DMS153 treated with DMSO at 0.1 percent for 48 hours (cell line): ENCODE data around the gene MYO9B.
"Not testable (repeated sequence)": the region's sequence is repeated elsewhere in the genome, so short reads cannot be mapped to it uniquely, and the experiment has no call there.

Source experiments
- DNase-seq: peaks from one replicate; lab custom pipeline; 2025; ENCODE audit not compliant: unreplicated experiment; lab: John Stamatoyannopoulos, UW

MYO9B gene

GRCh38 chr19:17086834-17087233 is 11.3 kb downstream of the MYO9B start:
- no peak for DNase-seq

GRCh38 chr19:17088552-17088951 is 13.0 kb downstream of the MYO9B start:
- DNase-seq = no peak

GRCh38 chr19:17090583-17090982 is 15.0 kb downstream of the MYO9B start:
- no peak for DNase-seq

DNA sequence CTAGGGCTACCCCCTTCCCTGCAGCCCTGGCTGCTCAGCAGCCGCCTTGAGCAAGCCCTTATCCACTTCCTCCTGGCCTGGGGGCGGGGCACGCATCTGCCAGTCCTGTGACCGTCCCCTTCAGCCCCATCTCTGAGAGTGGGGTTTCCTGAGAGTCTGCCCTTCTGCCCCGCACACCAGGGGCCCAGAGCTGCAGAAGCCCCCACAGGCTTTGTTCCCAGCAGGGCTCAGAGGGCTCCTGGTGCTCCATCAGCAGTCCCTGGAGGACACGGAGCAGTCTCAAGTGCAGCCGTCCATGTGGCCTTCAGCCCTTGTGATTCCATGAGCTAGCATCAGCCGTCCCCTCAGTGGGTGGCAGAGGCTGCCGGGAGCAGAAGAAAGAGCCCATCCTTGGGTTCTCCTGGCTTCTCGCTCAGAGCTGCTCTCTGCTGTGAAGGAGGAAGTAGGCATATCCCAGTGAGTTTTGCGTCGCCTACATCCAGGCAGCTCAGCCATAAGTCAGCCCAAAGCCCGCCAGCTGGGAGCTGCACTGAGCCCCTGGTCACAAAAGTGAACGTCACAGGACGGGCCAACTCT is 16.3 kb downstream of the MYO9B start:
- DNase-seq = no peak

DNA sequence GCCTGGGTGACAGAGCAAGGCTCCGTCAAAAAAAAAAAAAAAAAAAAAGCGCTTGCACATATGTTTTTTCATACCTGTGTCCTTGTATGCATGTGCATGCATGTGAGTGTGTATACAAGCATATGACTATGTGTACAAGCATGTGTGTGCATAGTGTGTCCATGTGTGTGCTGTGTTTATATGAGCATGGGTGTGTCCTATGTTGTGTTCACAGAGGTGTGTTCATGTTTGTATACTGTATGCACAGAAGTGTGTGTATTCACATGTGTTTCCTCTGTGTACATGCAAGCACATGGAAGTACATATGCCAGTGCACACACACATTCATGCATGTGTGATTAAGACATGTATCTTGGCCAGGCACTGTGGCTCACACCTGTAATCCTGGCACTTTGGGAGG is 17.1 kb downstream of the MYO9B start:
- DNase-seq = no peak

- DNase-seq = not testable (repeated sequence)
Observed at GRCh38 chr19:17094694-17095093, 19.1 kb downstream of the MYO9B start.

DNA sequence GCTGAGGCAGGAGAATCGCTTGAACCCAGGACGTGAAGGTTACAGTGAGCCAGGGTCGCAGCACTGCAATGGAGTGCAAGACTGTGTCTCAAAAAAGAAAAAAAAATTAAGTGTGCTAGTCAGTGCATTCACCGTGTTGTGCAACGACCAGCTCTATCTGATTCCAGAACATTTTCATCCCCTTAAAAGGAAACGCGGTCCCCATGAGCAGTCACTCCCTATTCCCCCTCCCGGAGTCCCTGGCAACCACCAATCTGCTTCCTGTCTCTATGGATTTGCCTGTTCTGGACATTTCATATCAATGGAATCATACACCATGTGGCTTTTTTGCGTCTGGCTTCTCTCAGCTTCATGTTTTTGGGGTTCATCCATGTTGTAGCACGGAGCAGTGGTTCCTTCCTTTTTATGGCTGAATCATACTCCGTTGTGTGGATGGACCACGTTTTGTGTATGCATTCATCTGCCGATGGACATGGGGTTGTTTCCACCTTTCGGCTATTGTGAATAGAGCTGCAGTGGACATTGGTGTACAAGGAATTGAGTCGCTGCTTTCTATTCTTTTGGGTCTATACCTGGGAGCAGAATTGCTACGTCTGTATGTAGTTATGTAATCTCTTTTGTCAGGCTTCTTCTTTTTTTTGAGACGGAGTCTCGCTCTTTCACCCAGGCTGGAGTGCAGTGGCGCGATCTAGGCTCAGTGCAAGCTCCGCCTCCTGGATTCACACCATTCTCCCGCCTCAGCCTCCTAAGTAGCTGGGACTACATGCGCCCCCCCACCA is 19.8 kb downstream of the MYO9B start:
- DNase-seq = no peak

DNA sequence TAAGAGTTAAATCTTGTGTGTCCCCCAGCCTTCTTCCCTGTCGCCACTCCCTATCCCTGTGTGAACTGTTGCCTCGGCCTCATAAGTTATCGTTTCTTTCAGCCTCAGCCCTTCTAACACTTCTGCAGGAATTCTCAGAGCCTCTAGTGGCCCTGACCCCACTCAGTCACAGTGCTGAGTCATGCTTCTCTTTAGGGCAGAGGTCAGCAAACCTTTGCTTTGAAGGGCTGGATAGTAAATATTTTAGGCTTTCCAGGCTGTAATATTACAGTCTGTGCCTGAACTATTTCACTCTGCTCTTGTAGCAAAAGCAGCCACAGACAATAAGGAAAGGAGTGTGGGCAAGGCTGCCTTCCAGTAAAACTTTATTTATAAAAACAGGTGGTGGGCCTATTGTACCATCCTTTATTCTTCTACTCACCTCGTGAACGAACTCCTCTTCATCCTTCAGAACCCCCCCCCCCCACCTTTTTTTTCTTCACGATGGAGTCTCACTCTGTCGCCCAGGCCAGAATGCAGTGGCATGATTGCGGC is 22.1 kb downstream of the MYO9B start:
- DNase-seq = no peak

DNA sequence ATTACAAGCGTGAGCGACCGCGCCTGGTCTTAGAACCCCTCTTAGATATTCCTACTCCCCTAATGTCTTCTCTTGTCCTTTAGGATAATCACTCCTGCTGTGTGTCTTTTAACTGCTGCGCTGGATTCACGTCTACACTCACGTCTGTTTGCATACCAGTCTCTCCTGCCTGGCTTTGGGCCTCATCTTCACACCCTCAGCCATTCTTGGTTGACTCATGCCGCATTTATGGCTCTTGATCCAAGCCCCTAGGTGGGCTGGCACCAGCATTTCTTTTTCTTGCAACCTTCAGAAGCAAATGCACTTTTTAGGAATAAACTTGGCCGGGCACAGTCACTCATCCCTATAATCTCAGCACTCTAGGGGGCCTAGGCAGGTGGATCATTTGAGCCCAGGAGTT is 22.7 kb downstream of the MYO9B start:
- DNase-seq = no peak

- DNase-seq = no peak
Observed at GRCh38 chr19:17101686-17102628, 26.4 kb downstream of the MYO9B start.

GRCh38 chr19:17103177-17103576 is 27.6 kb downstream of the MYO9B start:
- no peak for DNase-seq

DNA sequence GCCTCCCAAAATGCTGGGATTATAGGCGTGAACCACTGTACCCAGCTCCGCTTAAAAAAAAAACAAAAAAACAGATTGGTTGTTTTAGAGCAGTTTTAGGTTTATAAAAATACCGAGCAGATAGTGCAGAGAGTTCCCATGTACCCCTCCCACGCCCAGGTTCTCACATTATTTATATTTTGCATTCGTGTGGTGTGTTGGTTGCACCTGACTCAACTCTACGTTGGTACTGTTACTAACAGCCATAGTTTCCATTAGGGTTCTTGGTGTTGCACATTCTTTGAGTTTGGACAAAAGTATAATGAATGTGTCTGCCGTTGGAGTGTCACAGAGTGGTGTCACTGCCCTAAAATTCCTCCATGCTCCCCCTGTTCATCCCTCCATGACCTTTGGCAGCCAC is 29.1 kb downstream of the MYO9B start:
- no peak for DNase-seq

DNA sequence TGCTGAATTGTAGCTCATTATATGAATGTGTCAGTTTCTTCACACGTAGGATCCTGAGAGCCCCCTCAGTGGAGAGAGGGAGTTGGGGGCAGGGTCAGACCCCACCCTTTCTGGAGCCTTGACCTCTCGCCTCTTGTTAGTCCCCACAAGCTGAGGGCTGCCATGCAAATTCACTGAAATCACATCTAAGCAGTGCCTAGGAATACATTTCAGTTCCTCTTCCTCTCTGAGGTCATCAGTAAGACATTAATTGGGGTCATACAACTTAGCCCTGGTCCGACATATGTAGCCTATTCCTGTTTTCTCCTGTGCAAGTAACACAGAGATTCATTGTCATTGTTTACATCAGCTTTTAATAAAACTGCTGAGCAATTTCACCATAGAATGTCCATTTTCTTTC is 30.0 kb downstream of the MYO9B start:
- no peak for DNase-seq

GRCh38 chr19:17106964-17107363 is 31.4 kb downstream of the MYO9B start:
- not testable (repeated sequence) for DNase-seq

DNA sequence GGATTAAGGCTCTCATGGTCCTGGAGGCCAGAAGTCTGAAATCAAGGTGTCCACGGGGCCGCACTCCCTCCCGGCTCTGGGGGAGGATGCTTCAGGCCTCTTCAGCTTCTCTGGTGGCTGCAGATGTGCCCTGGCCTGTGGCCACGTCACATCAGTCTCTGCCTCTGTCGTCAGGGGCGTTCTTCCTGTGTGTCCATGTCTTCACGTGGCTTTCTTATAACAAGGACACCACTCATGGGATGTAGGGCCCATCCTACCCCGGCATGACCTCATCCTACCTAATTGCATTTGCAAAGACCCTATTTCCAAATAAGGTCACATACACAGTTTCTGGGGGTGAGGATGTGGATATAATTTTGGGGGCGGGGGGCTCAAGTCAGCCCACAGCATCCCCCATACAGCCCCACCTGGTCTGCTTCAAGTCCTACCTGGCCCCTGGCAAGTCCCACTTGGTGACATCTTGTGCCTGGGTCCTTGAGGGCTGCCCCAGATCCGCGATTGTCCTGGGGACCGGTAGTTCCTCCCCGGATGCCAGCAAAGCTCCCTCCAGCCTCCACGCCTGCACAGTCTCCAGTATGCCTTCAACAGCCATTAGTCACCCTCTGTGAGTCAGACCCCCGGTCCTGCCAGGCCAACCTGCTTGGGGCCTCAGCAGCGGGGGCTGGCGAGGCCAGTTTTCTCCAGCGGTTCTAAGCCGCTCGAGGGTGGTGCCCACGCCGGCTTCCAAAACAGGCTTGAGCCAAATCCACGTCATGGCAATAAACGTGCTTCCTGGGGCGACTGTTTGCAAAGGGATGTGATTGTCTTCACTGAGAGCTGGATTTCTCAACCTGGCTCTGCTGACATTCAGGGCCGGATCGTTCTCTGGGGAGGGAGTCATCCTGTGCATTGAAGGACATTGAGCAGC is 32.2 kb downstream of the MYO9B start:
- DNase-seq = peak; percentile 7

- DNase-seq = no peak
Observed at GRCh38 chr19:17108453-17108784, 32.8 kb downstream of the MYO9B start.

DNA sequence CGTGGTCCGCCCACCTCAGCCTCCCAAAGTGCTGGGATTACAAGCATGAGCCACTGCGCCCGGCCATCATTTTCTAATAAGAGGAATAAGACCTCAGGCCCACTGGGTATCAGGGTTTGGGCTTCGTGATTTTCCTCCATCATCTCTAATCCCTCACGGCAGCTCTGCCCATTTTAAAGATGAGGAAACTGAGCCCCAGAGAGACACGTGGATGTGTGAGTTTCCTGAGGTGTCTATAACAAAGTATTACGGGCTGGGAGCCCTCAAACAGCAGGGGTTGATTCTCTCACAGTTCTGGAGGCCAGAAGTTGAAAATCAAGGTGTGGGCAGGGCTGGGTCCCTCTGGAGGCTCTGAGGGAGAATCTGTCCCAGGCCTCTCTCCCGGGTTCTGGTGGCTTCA is 33.7 kb downstream of the MYO9B start:
- DNase-seq = no peak

GRCh38 chr19:17109962-17110598 is 34.5 kb downstream of the MYO9B start:
- no peak for DNase-seq

DNA sequence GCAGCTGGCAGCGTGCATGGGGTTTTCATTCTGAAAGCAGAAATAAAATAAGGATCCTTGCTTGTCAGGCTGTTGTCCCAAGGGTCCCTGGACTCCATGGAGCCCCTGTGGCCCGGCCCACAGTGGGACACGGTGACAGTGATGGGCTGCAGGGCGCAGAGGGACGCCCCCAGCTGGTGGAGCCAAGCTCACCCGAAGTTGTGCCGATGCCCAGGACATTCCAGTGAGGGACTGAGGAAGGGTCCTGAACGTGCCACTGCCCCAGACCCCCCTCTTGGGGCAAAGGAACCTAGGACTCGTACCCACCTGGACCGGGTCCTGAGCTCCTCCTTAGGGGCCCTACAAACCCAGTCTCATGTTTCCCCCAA is 35.0 kb downstream of the MYO9B start:
- no peak for DNase-seq

GRCh38 chr19:17111766-17112165 is 36.2 kb downstream of the MYO9B start:
- no peak for DNase-seq
